RPMI8226 (cell line): ENCODE measurements around the gene SP5.
"Not testable (repeated sequence)": the region's sequence is repeated elsewhere in the genome, so short reads cannot be mapped to it uniquely, and the experiment has no call there.

ENCODE experiments used
- DNase-seq: peaks from one replicate; pipeline ENCODE4 v3.0.0-alpha.2; 2015

SP5 gene

DNA sequence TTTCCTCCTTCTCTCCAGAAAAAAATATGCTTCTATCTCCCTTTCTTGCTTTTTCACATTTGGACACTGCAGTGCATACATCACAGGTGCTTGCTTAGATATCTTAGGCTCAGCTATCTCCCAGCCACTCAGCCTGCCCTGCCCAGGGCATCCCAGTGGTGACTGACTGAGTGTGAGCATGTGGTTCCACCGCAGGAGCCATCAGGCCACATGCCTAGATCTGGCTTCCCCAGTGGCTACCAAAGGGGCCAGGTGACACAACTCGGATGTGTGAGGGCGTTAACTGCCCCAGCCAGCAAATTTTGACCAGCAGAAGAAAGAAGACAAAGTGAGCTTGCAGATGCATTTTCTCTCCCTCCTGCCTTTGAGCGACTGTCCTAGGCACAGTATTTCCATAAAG lies 25.5 kb downstream of the SP5 start:
- DNase-seq = no peak

DNA sequence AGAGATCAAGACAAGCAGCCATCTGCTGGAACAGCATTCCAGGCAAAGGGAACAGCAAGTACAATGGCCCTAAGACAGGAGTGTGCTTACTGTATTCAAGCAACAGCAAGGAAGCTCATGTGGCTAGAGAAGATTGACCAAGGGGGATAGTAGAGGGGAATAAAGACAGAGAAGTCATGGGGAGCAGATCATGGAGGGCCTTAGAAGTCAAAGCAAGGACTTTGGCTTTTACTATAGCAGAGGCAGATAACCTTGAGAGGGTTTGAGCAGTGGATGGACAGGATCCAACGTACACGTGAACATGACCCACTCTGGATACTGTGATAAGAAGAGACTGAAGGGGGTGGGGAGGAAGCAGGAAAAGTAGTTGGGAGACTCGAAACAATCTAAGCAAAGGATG lies 26.9 kb downstream of the SP5 start:
- no peak for DNase-seq

DNA sequence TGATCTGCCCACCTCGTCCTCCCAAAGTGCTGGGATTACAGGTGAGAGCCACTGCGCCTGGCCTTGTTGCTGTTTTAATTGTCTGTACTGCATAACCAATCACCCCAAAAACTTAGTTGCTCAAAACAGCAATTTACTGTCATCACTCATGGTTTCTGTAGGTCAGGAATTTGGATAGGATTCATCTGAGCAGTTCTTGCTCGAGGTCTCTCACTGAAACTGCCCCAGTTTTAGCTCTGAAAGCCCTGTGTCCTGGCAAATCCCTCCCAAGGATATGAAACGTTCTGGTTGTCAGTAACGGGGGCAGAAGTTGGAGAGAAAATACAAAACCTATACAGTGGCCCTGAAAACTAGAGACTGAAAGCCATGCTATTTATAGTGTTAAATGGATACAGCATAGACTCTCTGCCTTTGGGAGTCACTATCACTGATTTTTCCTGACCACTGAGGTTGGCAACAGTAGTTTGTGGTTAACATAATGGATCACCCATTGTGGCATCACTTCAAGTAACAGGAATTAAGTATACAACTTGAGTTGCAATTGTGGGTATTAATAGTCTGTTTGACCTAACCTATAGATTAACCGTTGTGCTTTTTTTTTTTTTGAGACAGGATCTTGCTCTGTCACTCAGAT lies 27.9 kb downstream of the SP5 start:
- no peak for DNase-seq

DNA sequence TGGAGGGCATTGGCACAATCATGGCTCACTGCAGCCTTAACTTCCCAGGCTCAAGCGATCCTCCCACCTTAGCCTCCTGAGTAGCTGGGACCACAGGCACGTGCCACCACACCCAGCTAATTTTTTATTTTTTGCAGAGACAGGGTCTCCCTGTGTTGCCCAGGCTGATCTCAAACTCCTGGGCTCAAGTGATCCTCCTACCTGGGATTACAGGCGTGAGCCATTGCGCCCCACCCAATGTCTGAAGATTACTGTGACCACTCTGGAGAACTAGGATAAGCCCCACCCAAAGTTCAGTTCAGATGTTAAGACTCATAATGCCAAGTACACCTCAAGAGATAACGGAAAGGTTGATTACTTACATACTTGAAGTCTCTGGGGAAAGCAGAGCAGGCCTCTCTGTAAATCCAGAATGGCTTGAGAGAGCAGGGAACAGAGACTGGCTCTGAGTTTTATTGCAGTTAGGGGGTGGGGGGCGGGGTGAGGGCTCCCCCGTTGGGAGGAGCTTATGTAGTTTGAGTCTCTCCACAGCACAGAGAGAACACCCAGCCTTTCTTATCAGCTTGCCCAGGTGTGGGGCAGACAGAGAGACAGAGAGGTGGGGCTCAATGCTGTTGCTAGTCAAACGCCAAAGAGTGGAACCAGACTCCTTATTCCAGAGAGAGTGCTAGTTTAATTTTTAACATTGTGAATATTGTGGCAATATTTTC lies 28.5 kb downstream of the SP5 start:
- no peak for DNase-seq

- DNase-seq = no peak
These were observed 29.3 kb downstream of the SP5 start for GRCh38 chr2:170744248-170745002.

- DNase-seq = no peak
These were observed 30.2 kb downstream of the SP5 start for GRCh38 chr2:170745305-170745704.

DNA sequence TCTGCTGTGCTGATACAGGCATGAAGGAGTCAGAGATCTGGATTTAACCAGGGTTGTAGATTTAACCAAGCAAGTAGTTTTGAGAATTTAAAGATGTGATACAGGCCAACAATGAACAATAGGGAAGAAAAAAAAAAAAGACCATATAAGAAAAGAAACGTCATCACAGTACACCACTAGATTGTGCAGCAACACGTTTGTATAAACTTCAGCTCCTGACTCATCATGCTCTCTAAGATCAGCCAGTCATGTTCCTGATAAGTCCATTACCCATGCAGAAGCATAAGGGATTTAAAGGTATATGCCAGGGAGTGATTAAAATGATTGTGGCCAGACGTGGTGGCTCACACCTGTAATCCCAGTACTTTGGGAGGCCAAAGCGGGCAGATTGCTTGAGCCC lies 32.8 kb downstream of the SP5 start:
- no peak for DNase-seq

DNA sequence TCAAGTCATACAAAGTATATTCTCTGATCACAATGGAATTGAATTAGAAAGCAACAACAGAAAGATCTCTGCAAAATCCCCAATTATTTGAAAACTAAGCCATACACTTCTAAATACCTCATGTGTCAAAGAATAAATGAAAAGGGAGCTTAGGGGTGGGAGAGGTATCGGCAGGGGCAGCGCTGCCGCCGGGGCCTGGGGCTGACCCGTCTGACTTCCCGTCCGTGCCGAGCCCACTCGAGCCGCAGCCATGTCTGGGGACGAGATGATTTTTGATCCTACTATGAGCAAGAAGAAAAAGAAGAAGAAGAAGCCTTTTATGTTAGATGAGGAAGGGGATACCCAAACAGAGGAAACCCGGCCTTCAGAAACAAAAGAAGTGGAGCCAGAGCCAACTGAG lies 36.4 kb downstream of the SP5 start:
- DNase-seq = not testable (repeated sequence)

DNA sequence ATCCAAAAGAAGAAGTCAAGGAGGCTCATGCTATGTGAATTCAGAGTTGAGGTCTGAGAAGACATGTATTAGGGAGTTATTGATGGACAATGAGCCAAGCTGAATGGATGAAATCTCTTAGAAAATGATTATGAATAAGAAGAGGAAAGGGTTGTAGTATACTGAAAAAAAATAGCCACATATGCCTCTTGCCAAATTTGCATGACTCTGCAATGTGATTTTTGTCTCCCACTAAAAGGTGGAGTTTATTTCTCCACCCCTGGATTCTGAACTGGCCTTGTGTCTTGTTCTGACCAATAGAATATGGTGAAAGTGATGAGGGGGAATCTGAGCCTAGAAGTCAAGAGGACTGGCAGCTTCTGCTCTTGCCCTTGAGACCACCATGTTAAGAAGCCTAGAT lies 46.4 kb downstream of the SP5 start:
- no peak for DNase-seq

DNA sequence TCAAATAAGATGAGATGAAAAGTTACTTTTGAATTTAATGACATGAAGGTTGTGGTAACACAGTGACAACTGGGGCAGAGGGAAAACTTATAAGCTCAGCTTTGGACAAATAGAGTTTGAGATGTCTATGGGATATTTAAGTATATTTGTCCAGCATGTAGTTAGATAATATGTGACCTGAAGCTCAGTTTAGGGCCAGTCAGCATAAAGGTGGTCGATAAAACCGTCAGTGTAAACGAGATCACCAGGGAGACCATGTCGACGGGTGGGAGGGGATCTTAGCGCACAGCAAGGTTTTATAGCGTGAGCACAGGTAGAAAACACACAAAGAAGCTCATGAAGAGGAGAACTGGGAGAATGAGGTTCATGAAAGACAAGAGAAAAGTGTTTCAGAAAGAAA lies 47.6 kb downstream of the SP5 start:
- DNase-seq = no peak

DNA sequence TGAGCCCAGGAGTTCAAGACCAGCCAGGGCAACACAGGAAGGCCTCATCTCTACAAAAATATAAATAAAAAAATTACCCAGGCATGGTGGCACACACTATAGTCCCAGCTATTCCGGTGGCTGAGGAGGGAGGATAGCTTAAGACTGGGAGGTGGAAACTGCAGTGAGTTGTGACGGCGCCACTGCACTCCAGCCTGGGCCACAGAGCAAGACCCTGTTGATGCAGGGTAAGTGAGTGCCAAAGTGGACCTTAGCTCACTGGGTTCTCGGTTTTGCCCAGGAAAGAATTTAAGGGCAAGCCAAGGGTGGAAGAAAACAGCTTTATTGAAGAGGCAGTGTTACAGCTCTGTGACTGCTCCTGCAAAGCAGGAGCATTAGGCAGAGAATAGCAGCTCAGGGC lies 48.1 kb downstream of the SP5 start:
- DNase-seq = no peak

- no peak for DNase-seq
These were observed 49.7 kb downstream of the SP5 start for GRCh38 chr2:170764880-170765261.

GRCh38 chr2:170766693-170767092 lies 51.6 kb downstream of the SP5 start:
- DNase-seq = no peak
